ENCODE results near the gene YOD1.
"Not testable (repeated sequence)": the region's sequence is repeated elsewhere in the genome, so short reads cannot be mapped to it uniquely, and the experiment has no call there.

Gene YOD1

DNA sequence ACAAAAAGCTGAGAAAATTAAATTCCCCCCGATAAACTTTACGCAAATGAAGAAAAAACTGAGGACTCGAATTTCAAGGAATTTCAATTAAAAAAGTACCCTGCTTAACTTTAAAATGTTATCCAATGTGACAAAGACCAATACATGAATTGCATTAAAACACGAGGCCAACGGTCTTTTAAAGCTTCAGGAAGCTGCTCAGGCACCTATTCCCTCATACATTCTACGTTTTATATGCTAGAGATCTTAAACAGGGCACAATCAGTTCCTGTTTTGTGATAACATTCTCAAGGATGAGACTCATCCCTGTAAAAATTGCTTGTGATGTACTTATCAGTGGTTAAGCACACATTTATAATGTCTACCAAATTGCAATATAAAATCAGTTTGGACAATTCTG lies 3.0 kb downstream of the YOD1 start:
- DNase-seq: no peak

DNA sequence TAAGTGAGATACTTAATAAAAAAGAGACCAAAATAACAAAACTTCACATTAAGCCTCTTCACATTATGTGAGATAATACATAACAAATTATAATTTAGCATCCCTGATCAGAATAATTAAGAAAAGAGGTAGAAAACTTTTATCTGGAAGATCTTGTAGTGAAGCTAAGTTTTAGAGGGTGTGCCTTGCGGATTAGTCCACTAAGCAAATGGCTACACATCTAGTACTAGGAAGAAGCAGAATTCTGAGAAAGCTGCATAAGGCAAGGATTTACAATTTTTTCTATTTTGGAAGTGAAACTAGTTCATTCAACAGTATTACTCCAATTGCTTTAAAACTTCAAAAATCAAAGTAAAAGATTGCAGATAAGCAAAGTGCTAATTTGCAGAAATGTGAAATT lies 3.5 kb downstream of the YOD1 start:
- DNase-seq: no peak

DNA sequence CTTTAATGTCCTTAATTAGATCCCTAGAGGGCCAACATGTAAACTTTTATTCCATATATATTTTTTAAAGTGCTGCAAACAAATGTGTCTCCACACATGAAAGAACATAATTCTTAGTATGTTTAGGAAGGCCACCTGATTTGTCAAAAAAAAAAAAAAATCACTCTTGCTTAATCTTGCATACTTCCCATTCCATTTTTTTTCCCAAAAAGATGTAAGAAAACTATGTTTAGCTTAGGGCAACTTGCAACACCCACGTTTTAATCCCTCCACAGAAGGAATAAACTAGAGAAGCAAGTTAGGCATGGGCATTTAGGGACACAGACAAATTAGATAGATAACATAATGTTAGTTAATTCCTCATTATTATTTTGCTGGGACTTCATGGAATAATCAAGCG lies 5.6 kb downstream of the YOD1 start:
- no peak for DNase-seq

DNA sequence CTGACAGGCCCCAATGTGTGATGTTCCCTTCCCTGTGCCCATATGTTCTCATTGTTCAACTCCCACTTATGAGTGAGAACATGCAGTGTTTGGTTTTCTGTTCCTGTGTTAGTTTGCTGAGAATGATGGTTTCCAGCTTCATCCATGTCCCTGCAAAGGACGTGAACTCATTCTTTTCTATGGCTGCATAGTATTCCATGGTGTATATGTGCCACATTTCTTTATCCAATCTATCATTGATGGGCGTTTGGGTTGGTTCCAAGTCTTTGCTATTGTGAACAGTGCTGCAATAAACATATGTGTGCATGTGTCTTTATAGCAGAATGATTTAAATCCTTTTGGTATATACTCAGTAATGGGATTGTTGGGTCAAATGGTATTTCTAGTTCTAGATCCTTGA lies 9.6 kb downstream of the YOD1 start:
- DNase-seq: not testable (repeated sequence)

DNA sequence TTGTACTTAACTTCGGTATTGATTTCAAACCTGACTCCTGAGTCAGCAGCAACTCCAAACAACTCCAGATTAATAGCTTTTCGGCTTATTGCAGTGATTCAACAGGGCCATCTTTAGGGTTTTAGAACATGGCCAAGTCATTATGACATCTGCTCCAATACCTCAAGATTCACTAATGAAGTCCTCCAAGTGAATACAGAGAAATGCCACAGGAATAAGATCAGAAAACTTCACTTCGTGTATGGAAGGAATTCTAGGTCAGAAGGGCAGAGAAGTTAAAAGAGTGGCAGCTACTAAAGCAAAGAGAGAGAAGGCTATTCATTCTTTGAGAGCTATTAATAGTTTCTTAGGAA lies 10.9 kb downstream of the YOD1 start:
- no peak for DNase-seq

DNA sequence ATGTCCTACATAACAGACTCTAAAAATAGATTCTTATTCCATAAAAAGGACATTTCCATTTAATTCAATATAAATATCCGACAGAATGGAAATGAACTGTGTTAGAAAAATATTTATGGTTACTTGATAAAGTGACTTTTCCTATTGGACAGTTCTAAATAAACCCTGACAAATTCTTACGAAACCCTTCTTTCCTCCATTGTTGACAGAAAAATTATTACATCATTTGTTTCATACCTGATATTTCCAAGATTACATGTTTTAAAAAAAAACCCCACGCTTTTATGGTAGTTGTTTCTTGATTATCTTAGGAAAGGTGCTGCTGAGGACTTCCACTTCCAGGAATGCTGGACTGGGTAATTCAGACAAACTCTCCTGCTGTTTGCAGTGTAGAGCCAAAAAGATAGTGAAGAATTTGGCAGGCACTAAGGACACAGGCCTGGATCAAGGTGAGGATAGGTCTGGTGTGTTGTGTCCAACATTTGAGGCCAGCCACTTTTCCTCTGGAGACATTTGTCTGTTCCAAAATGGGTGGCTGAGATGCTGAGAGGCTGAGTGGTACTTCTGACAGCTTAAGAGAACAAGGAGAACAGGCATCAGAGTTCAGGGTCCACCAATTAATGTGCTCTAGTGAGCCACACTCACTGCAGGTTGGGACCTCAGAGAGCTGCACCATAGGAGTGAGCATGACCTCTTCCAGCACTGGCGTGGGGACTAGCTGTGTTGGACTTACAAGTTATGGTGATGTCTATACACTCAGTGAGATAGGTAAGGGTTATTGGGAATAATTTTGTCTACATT lies 11.4 kb downstream of the YOD1 start:
- DNase-seq: no peak

DNA sequence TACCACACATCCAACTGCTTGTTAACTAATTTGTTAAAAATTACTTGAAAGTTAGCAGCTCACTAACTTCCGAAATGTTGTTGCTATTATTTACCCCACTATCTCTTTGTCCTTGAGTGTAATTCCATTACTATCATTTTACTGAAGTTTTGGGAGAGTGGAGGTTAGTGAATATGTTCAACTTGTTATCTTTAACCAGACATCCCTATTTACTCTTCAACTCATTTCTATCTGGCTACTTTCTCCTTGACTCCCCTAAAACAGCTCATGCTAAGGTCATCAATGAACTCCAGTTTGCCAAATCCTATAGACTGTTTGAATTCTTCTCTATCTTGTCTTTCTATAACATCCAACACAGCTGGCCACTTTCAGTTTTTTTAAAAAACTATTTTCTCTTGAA lies 14.1 kb downstream of the YOD1 start:
- no peak for DNase-seq

DNA sequence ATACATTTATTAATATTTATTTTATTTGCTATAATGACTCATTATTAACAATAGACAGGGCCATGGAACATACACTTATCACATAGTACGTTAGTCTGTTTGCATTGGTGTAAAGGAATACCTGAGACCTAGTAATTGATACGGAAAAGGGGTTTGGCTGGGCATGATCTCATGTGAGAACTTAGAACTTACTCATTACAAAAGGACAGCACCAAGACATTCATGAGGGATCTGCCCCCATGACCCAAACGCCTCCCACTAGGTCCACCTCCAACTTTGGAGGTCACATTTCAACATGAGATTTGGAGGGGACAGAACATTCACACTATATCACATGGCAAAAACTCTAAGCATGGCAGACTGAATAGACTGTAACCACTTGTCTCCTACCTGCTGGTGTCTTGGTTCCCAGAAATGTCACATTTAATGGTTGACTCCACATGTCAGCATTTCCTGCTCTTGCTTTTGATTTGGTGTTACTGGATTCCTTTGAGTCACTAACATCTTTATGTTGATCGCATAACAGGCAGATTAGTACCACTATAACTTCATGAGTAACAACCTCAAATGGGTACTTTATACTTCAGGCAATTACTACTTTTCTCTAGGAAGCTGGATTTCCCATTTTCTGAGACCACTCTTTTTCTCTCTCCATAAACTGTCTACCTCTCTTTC lies 15.0 kb downstream of the YOD1 start:
- DNase-seq: no peak

DNA sequence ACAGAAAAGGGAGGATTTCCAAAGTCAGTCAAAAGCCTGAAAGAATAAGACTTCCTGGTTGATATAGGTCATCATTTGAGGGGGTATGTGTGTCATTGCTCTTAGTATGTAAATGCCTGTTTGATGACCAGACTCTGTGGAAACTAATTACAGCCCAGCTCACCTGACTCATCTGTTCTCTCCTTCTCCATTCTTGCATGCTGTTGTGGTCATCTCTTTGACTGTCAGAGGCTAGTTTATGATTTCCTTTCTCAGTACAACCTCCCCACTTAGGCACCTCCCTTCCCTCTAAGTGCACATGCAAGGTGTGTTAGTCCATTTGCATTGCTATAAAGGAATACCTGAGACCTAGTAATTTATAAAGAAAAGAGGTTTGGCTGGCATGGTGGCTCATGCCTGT lies 16.0 kb downstream of the YOD1 start:
- no peak for DNase-seq

DNA sequence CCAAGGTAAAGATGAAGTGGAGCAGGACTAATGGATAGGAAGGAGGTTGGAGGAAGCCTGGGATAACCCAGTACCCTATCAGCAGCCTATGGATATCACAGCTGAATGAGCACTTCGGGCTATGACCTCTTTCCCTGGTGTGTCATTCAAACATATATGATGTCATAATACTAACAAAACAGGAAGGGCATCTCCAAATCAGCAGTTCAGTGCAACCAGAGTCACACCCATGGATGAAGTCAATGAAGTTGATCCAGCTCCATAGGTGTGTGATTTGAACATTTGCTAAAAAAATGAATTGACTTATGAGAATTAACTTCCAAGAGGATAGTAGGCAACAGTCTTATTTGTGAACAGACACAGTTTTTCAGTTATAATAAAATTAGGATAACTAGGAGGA lies 16.8 kb downstream of the YOD1 start:
- DNase-seq: no peak

DNA sequence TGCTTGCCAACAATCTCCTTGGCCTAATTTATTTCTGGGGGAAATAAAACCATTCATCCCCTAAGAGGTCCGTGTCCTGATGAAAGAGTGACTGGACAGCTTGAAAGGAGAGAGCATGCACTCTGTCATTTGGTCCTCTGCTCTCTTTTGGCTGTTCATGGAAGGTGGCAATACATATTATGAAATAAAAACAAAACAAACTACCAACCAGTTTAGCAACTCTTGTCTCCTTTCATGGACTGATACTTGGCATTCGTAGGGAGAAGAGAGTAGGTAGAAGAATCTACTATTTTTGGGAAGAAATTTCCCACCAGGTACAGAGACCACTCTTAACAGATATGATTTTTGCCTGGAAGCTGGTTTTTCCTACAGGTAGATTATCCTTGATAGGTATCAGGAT lies 17.7 kb downstream of the YOD1 start:
- DNase-seq: no peak

DNA sequence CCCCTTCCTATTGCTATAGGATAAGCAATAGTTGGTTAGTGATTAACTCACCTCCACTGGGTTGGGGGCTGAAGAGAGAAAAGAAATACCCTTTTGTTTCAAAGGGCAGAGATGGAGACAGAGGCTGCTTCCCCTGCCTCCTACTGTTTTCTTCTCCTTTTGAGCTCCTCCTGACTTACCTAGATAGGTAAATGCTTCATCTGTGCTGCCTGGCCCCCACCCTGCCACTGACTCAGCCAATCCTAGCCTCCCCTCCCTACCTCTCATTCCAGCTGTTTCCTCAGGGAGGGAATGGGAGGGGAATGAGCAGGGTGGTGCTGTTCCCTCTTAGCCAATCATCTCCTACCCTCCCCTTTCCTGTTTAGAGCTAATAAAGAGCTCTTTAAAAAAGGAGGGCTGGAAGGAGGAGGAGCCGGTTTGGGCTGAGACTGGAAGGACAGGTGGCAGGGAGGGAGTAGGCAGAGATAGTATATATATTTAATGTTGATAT lies 18.4 kb downstream of the YOD1 start, which contains the start of gene C1orf116:
Gene C1orf116 (minus strand): TSS at position 229 of the 490 bp plus-strand sequence. CDS start 5,158 bp downstream, outside the sequence.
- no peak for DNase-seq

DNA sequence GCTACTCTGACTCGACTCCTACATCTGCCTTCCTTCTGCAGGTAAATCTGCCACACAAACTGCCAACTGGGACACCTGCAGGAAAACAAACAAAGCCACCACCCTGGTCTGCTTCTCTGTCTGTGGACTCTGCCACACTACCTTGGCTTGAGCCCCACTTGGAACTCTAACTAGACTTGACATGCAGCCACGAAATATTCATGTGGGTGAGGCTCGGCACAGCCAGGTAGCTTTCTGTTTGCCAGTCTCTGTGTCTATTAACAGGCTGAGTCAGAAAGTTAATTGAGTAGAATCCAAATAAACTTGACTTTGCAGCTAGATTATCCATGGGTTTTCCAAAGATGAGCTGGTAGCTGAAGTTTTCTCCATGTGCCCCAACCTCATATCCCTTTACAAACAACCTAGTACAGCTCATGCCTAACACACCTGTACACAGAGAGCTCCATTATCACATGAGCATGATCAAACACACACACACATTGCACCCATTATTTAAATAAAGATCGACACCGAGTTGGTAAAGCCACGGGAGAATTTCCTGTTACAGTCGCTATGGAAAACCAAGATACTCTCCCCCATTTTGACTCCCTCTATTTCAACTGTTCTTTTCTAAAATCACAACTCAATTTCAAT lies 19.3 kb downstream of the YOD1 start:
- no peak for DNase-seq

DNA sequence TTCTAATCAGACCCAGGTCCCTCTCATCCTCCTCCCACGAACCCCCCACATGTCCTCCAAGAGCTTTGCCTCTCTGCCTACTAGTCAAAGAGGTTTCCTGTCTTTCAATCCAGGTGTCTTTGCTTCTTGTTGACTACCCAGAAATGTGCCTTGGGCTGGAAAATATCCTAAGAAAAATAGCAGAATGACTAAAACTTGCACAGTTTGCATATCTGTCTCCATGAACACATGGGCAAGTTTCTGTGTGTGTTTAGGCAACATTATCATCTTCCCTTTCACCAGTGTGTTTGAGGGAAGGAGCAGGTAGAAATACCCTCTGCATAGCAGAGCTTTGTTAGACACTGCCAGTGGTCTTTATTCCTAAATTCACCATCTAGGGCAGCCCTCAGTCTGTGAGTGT lies 20.0 kb downstream of the YOD1 start:
- DNase-seq: no peak

DNA sequence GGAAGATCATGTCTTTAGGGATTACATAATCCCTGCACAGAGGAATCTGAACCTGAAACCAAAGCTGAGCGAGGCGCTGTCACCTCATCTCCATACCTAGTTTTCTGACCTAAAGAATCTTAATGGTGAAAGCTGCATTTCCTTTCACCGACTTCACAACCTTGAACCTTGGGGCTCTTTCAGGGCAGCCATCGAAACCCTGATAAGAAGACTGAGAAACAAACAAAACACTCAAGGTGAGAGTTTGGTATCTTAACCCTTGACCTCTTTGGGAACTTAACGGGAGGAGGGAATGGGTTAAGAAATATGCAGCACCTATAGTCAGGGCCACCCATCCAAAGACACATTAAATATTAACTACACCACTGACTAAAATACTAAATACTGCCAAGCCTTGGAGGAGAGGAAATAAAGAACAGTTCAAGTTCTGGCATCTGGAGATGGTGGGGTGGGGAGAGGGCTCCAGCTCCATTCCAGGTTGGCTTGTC lies 20.4 kb downstream of the YOD1 start:
- no peak for DNase-seq

DNA sequence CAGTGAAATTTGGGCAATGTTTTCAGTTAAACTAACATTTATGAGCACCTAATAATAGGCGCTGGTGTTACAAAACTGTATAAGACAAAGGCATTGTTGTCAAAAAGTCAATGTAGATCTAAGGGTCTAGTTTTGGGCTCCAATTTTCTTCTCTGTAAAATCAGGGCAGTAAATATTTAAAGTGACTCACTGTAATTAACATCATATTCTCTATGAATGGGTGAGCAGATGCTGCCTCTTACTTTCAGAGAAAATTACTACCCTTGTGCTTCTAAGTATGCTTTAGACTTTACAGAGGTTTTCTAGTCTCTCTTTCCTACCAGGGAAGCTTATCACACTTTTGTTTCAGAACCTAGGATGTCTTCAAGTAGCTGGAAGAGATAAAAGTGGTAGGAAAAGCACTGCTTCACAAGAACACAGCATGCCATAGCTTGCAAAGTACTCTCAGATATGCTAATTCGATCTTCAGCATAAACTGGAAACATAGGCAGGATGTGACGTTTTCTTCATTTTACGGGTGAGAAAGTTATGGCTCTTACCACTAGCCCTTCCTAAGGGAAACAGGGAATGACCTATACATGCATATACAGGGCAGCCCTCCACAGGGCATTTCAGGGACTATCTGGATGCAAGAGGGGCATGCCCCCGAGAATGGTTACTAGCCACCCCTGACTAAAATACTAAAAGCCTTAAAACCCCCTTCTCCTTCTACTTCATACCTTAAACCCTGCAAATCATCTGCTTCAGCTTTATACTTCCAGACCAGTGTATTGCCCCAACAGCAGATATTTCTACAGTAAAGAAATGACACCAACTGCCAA lies 21.1 kb downstream of the YOD1 start:
- no peak for DNase-seq

DNA sequence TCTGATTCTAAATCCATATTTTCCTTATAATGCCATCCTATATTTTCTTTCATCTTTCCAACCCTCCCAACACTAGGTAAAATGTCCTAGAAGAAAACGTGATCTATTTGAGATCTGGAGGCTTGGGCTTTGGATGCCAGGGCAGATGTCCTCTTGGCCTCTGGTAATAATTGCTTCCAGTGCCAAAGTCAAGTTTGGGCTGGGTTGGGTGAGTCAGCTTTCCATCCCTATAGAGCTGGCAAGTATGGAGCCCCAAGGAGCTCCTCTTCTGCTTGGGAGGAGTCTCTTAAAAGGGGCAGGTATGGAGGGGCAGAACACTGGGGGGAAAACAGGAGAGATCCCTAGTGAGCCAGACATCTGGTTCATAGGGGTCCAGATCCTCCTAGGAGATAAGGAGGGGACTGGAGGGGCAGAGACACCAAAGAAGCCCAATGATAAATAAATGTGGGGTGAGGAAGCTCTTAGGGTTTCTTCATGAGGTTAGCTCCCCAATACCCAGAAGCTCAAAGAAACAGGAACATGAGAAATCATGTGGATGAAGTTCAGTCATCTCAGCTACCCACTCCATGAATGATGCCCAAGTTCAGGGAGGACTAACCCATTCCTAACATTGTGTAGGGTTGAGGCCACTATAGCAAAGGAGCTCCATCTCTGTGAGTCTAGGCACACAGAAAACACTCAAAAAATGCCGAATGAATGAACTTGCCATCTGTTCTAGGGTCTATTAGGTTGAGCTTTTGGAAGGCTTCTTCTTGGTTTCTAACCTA lies 21.9 kb downstream of the YOD1 start:
- no peak for DNase-seq

DNA sequence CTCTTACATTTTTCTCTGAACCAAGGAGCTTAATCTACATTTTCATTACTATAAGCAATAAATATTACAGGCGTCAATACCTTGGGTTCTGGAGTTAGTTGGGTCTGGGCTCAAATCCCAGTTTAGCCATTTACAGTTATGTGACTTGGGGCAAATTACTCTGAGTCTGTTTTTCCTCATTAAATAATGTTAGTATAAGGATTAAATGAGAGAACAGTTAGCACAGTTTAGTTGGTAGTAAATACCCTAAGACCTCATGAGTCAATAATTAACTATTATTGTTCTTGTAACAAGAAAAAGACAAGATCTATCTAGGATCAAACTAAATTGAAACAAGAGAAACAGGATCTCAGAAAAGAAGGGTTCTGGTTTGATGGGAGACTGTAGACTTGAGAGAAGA lies 23.1 kb downstream of the YOD1 start:
- DNase-seq: no peak

DNA sequence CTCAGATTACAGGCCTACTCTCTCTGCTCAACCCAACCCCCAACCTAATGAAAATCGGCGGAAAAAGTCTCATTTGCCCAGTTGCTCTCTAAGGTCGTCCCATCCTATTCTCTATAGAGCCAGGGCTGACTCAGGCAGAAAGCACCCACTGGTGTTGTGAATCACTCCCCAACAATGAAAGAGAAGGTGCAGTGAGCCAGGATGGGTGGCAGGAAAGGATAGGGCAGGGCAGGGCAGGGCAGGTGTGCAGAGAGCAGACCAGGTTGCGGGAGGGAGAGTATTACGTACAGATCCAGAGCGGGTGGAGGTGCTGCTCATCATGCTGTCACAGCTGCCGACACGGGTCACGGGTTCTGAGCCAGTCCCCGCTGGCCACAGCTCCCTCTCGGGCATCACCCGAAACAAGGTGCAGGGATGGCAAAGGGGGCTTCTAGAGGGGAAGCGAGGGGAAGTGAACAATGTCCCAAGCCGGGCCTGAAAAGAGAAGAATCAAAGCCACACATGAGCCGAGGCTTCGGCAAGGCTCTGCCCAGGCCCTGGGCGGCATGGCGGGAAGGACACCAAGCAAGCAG lies 23.7 kb downstream of the YOD1 start:
- DNase-seq: no peak

DNA sequence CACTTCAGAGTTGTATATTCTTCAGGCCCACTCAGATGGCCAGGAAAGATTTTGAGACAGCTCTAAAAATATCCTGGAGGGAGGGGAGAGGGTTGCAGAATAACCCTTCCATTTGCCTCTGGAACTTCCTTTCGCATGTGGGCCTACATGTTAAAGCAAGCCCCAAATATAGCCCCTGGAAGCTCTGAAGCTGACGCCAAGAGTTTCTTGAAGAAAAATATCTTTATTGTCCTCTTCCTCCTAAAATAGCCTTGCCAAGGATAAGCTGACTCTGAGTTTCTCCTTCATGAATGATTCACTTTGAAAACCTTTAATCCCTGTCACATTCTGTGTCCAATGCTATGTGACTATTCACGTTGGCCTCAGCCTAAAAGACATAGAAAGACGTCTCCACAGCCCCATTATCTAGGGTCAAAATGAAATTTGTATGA lies 24.9 kb downstream of the YOD1 start:
- no peak for DNase-seq

DNA sequence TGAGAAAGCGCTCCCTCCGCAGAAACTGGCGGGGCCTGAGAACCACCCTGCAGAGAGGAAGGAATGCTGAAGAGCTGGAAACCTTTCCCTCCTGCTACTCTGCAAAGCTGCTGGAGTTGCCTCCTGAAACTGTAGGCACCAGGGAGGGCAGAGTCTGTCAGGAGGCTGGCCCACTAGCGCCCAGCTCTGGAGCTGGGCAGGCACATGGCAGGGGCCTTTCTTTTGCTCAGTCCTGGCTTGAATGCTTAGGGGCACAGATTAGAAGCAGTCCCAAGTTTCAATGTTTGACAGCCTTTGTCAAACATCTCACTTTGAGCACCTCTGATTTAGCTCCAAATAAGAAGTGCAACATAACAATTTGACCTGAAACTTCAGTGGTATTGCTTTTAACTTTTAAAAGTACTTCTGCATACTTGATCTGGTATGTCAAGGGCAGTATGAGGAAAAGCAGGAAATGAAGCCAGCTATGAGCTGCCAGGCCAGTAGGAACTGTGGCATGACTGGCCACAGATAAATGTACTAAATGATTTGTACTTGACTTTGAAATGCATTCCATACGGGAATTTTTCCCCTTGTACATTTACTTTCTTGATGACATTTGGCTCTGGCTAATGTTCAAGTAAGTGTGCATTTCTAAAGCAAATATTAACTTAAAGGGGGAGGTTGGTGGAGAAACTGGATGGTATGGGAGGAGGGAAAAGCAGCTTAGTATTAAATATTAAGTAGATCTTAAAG lies 25.7 kb downstream of the YOD1 start:
- DNase-seq: no peak

Data from activated CD4-positive, alpha-beta T cell treated with anti-CD3 and anti-CD28 coated beads, Interleukin-2, amount 50 U/mL, for 48 hours (primary cell).